Measurements from ENCODE around the gene CALD1. TPM values are rescaled to one million over a fixed set of nuclear protein-coding genes. Genes with fewer than 3 reads are reported as not detected.
"Not testable (repeated sequence)": the region's sequence is repeated elsewhere in the genome, so short reads cannot be mapped to it uniquely, and the experiment has no call there.

CALD1 gene
- polyA plus RNA-seq, 1 donor, result 93.4 TPM

- no peak for DNase-seq
Observed at GRCh38 chr7:134954197-134955082, 175.0 kb downstream of the CALD1 start.

- DNase-seq, result no peak
Observed at GRCh38 chr7:134957005-134957404, 177.6 kb downstream of the CALD1 start.

- DNase-seq, result no peak
Observed at GRCh38 chr7:134959810-134960209, 180.4 kb downstream of the CALD1 start.

GRCh38 chr7:134962270-134962780, 182.9 kb downstream of the CALD1 start:
- DNase-seq, result no peak

GRCh38 chr7:134963036-134963435, 183.6 kb downstream of the CALD1 start:
- peak; percentile 34 for DNase-seq

GRCh38 chr7:134966691-134967090, 187.3 kb downstream of the CALD1 start:
- no peak for DNase-seq

- no peak for DNase-seq
Observed at GRCh38 chr7:134968110-134968509, 188.7 kb downstream of the CALD1 start.

GRCh38 chr7:134981645-134982044, 202.2 kb downstream of the CALD1 start:
- not testable (repeated sequence) for DNase-seq

GRCh38 chr7:134985894-134986362, 206.5 kb downstream of the CALD1 start:
- no peak for DNase-seq

- peak; percentile 96 for DNase-seq
Observed at GRCh38 chr7:134986363-134987251, 207.2 kb downstream of the CALD1 start, which contains the start of gene AGBL3. Gene AGBL3 (plus strand): TSS chr7:134986508. CDS start chr7:134987934, 1,426 bp downstream.

- DNase-seq, result no peak
Observed at GRCh38 chr7:134988161-134988560, 208.7 kb downstream of the CALD1 start.

- no peak for DNase-seq
Observed at GRCh38 chr7:134991469-134992339, 212.3 kb downstream of the CALD1 start.

GRCh38 chr7:134992626-134993179, 213.3 kb downstream of the CALD1 start:
- DNase-seq, result no peak

- DNase-seq, result no peak
Observed at GRCh38 chr7:134993877-134994456, 214.5 kb downstream of the CALD1 start.

- DNase-seq, result no peak
Observed at GRCh38 chr7:134995239-134996096, 216.0 kb downstream of the CALD1 start.

GRCh38 chr7:134996097-134996550, 216.7 kb downstream of the CALD1 start:
- no peak for DNase-seq

GRCh38 chr7:134997214-134997885, 217.9 kb downstream of the CALD1 start:
- no peak for DNase-seq

GRCh38 chr7:134999136-134999535, 219.7 kb downstream of the CALD1 start:
- DNase-seq, result no peak
